Mucosa of descending colon (tissue), 3 donors: ENCODE results near the gene CELA1. TPM values are rescaled to one million over a fixed set of nuclear protein-coding genes. Genes with fewer than 3 reads are reported as not detected.

Source experiments
- ATAC-seq: fragments of 200-7000 bp; cut with Tn5 transposase; one replicate; pipeline ENCODE4 v1.9.1; 2020; ENCODE audit warnings: mild to moderate bottlenecking, moderate library complexity
- DNase-seq, 3 donors: peaks; one replicate each; pipeline ENCODE4 v3.0.0-alpha.2; 2020
- H3K36me3 ChIP-seq: fragments of 200-600 bp; one replicate; pipeline ENCODE4 v1.8.0; 2021; ENCODE audit warnings: low read depth, mild to moderate bottlenecking
- H3K4me1 ChIP-seq: fragments of 200-600 bp; one replicate; pipeline ENCODE4 v1.8.0; 2021; ENCODE audit warnings: low read depth, mild to moderate bottlenecking
- H3K4me3 ChIP-seq: fragments of 200-600 bp; one replicate; pipeline ENCODE4 v1.8.0; 2021; ENCODE audit warnings: mild to moderate bottlenecking
- H3K9me3 ChIP-seq: fragments of 200-600 bp; one replicate; pipeline ENCODE4 v1.8.0; 2021; ENCODE audit warnings: mild to moderate bottlenecking
- CTCF ChIP-seq: fragments of 200-600 bp; IDR thresholded peaks from one replicate; pipeline ENCODE4 v1.8.0; 2022; ENCODE audit warnings: antibody characterized with exemption, mild to moderate bottlenecking
- intact Hi-C, 2 donors: fragments of 100-400 bp; cut with DNase I in 1 of 2; cut with micrococcal nuclease in 1 of 2; formaldehyde crosslinking; loops; one replicate each; pipeline versions ENCODE4 v1.11.0 to v1.11.1; 2022; cut with DNase I, micrococcal nuclease
- total RNA-seq, 3 donors: library from RNA; stranded (reverse); fragmentation: NEBNext Ultra II Directional in 2 of 3; extraction: Animal tissue kit (Norgen Biotek cat#: 25700) in 2 of 3; gene quantifications; one replicate each; pipeline versions ENCODE4 v1.2.1 to v1.2.4, GENCODE V29; 2021 to 2023
- donor health status: DM: no; HTN: no; CAD: no; lungs with moderate emphysema.
- donor health status: DM: no; HTN: no; CAD: no.
- donor health status: DM: no; HTN: yes; CAD: no.

The CELA1 gene
- total RNA-seq, 3 donors from 2014 or later, result not detected

DNA sequence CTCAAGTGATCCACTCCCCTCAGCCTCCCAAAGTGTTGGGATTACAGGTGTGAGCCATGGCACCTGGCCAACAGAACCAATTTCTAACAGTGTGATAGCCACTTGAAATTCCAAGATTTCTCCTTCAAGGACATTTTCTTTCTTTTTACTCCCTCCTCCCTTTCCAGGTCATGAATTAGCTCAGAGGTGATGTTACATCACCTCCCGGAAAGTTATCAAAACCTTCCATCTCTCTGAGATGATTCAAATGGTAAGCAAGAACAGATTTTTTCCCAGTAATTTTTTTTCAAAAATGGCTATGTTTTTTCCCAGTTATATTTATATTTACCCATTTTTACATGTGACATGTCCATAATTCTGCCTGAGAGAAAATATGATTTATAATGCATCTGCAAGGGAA lies 60.6 kb downstream of the CELA1 start:
- no peaks in the 10 kb centered on the region for H3K4me1 ChIP-seq
- DNase-seq, result no peak
- intact Hi-C loops, result no loop called here
- H3K36me3 ChIP-seq, result no peaks in the 10 kb centered on the region
- no peak overlapping the region for H3K4me3 ChIP-seq
- ATAC-seq, result no peak
- no peak for TF ChIP-seq CTCF
- H3K9me3 ChIP-seq, result no peaks in the 10 kb centered on the region

- H3K36me3 ChIP-seq, result no peaks in the 10 kb centered on the region
- no peaks in the 10 kb centered on the region for H3K9me3 ChIP-seq
- DNase-seq, result no peak
- no peak for ATAC-seq
- H3K4me3 ChIP-seq, result no peak overlapping the region
- intact Hi-C loops, result no loop called here
- TF ChIP-seq CTCF, result no peak
- H3K4me1 ChIP-seq, result no peaks in the 10 kb centered on the region
Measured at GRCh38 chr12:51281202-51281924, 65.1 kb downstream of the CELA1 start.

Other genes starting within 250 kb of the CELA1 start
- gene TFCP2, start 173.5 kb downstream of the CELA1 start, total RNA-seq, result 10 to 100 TPM; 28.3 to 31.4 (median 28.4) TPM
- 10 to 100 TPM in 1 of 3 donors, 1 to 10 TPM in 2; 3.9 to 21.4 (median 5.1) TPM for gene POU6F1, start 128.6 kb downstream of the CELA1 start, total RNA-seq
- gene DAZAP2, start 107.9 kb downstream of the CELA1 start, total RNA-seq, result 100 to 1,000 TPM; 211 to 334 (median 329) TPM
- gene SMAGP, start 76.3 kb downstream of the CELA1 start, total RNA-seq, result 10 to 100 TPM; 35.0 to 88.6 (median 85.6) TPM
- gene BIN2, start 22.5 kb downstream of the CELA1 start, total RNA-seq, result 1 to 10 TPM; 5.6 to 9.8 (median 7.3) TPM
- 10 to 100 TPM; 10.7 to 20.6 (median 17.9) TPM for gene GALNT6, start 44.7 kb upstream of the CELA1 start, total RNA-seq
- gene SLC4A8, start 78.2 kb upstream of the CELA1 start, total RNA-seq, result 1 to 10 TPM in 2 of 3 donors, under 1 TPM in 1; 0.84 to 1.8 (median 1.5) TPM
- 1 to 10 TPM; 2.7 to 5.2 (median 3.6) TPM for gene SCN8A, start 244.6 kb upstream of the CELA1 start, total RNA-seq